Prostate gland (tissue), 2 donors: Measurements from ENCODE around the gene HCK.

ENCODE experiments used
- POLR2A ChIP-seq: fragments of 450-650 bp; IDR thresholded peaks from one replicate; pipeline ENCODE4 v1.6.1; 2016; ENCODE audit warnings: antibody characterized with exemption, mild to moderate bottlenecking
- POLR2AphosphoS5 ChIP-seq: sonication (generic); formaldehyde crosslinking; IDR thresholded peaks from one replicate; pipeline ENCODE4 v1.6.1; 2017; ENCODE audit warnings: antibody characterized with exemption
- TF ChIP-seq, protein P1 (sequence below), 4 experiments: fragments of 200-600 bp in 2 of 4; fragments of 450-650 bp in 2 of 4; sonication (generic) in 2 of 4; IDR thresholded peaks; 1 replicate in 3 of 4; 2 replicates in 1 of 4; pipeline ENCODE4 v1.5.1; 2016 to 2019; ENCODE audit warnings: antibody characterized with exemption in 4 of 4, mild to moderate bottlenecking in 2 of 4, moderate library complexity in 2 of 4

DNA sequence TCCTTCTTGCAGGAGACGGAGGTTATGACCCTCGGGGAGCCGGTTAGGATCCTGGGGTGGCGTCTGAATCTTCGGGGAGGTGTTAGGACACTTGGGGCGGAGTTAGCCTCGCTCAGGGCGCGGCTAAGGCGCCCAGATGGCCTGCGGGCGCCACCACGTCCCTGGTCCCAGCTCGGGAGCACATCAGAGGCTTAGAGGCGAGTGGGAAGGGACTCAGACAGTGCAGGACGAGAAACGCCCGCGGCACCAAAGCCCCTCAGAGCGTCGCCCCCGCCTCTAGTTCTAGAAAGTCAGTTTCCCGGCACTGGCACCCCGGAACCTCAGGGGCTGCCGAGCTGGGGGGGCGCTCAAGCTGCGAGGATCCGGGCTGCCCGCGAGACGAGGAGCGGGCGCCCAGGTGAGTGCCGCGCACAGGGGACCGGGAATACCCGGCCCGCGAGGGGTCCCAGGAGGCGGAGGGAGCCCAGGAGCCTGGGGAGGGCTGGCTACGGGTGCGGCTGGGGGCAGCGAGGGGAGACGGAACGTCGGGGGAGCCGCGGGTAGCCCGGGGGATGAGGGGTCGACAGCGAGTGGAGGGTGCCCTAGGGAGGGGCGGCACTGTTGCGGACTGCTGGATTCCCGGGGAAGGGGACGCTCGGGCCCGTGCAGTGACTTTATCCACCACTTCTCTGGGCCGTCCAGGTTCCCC is at the start of gene HCK:
- no peak for TF ChIP-seq POLR2AphosphoS5
- TF ChIP-seq, protein P1, sequence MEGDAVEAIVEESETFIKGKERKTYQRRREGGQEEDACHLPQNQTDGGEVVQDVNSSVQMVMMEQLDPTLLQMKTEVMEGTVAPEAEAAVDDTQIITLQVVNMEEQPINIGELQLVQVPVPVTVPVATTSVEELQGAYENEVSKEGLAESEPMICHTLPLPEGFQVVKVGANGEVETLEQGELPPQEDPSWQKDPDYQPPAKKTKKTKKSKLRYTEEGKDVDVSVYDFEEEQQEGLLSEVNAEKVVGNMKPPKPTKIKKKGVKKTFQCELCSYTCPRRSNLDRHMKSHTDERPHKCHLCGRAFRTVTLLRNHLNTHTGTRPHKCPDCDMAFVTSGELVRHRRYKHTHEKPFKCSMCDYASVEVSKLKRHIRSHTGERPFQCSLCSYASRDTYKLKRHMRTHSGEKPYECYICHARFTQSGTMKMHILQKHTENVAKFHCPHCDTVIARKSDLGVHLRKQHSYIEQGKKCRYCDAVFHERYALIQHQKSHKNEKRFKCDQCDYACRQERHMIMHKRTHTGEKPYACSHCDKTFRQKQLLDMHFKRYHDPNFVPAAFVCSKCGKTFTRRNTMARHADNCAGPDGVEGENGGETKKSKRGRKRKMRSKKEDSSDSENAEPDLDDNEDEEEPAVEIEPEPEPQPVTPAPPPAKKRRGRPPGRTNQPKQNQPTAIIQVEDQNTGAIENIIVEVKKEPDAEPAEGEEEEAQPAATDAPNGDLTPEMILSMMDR (IDR thresholded peaks at IDR 0.05) = no peak
- TF ChIP-seq POLR2A = no peak
